ENCODE measurements around the gene C5orf15. TPM values are rescaled to one million over a fixed set of nuclear protein-coding genes. Genes with fewer than 3 reads are reported as not detected.

The C5orf15 gene
- total RNA-seq, 1 donor from 2014 or later = 70.2 TPM

DNA sequence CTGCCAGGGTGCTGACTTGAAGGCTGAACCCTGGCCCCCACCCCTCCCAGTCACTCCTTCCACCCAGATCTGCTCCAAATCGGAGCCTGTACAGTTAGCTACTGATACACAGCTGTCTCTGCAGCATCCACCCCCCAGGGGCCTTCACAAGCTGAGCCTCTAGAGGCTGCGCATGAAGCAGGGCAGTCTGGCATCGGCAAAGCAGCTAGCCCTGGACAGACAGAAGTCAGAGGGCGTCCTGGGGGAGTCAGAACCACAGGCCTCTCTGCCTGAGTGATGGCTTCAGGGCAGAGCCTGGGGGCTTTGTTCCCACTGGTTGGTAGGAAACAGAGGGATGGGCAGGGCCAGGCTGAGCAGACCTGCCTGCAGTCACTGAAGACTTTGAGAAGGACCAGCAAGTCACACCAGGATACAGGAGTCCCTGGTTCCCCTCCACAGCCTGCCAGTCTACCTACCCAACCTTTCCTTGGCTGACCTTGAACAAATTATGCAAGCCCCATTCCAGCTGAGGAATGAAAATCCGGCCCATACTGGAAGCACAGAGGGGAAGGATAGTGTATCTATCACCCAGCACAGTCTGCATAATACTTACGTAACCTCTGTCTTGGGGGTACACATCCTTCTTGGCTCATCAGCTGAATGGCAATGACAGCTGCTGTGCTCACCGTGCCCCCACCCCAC lies 27.6 kb upstream of the C5orf15 start:
- no peak for DNase-seq (ENCODE audit: low read depth)
- peaks cover 2% of the 10 kb centered on the region for H3K36me3 ChIP-seq (ENCODE audit: control insufficient read depth, insufficient read depth, low read length)
- H3K27me3 ChIP-seq (ENCODE audit: control insufficient read depth, insufficient read depth, low read length) = no peaks in the 10 kb centered on the region
- no peak overlapping the region for H3K4me3 ChIP-seq (ENCODE audit: low read depth, low read length)
- TF ChIP-seq CTCF (IDR thresholded peaks at IDR 0.05; ENCODE audit: insufficient read depth, low read length, poor library complexity, severe bottlenecking) = no peak

- Histone ChIP-seq H3K27me3 (ENCODE audit: control insufficient read depth, insufficient read depth, low read length) (no peaks in the 10 kb centered on the region), H3K4me3 (ENCODE audit: low read depth, low read length) (no peak overlapping the region), H3K36me3 (ENCODE audit: control insufficient read depth, insufficient read depth, low read length) (peaks cover 2% of the 10 kb centered on the region)
- DNase-seq (ENCODE audit: low read depth) = no peak
- no peak for TF ChIP-seq CTCF (IDR thresholded peaks at IDR 0.05; ENCODE audit: insufficient read depth, low read length, poor library complexity, severe bottlenecking)
These were observed 26.9 kb upstream of the C5orf15 start for GRCh38 chr5:133995341-133995740.

DNA sequence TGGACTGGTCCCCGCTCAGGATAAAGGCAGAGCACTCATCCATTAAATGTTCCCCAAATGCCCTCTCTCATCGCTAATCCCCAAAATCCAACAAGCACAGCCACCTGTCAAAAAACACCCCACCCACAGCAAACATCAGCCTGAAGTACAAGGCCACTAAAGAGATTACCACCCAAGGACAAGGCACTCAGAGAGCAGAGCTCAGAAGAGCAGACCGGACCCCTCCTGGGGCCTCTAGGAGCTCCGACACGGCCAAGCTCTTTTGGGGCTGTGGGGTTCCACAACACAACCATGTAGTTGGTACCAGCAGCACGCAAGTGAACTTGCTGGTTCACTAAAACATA lies 26.5 kb upstream of the C5orf15 start:
- Histone ChIP-seq H3K36me3 (ENCODE audit: control insufficient read depth, insufficient read depth, low read length) (peaks cover 3% of the 10 kb centered on the region), H3K4me3 (ENCODE audit: low read depth, low read length) (no peak overlapping the region), H3K27me3 (ENCODE audit: control insufficient read depth, insufficient read depth, low read length) (no peaks in the 10 kb centered on the region)
- no peak for DNase-seq (ENCODE audit: low read depth)
- TF ChIP-seq CTCF (IDR thresholded peaks at IDR 0.05; ENCODE audit: insufficient read depth, low read length, poor library complexity, severe bottlenecking) = no peak

- no peaks in the 10 kb centered on the region for H3K27me3 ChIP-seq (ENCODE audit: control insufficient read depth, insufficient read depth, low read length)
- H3K36me3 ChIP-seq (ENCODE audit: control insufficient read depth, insufficient read depth, low read length) = peaks cover 3% of the 10 kb centered on the region
- TF ChIP-seq CTCF (IDR thresholded peaks at IDR 0.05; ENCODE audit: insufficient read depth, low read length, poor library complexity, severe bottlenecking) = no peak
- no peak for DNase-seq (ENCODE audit: low read depth)
- no peak overlapping the region for H3K4me3 ChIP-seq (ENCODE audit: low read depth, low read length)
These were observed 26.0 kb upstream of the C5orf15 start for GRCh38 chr5:133994297-133994989.

- no peak for DNase-seq (ENCODE audit: low read depth)
- Histone ChIP-seq H3K4me3 (ENCODE audit: low read depth, low read length) (no peak overlapping the region), H3K27me3 (ENCODE audit: control insufficient read depth, insufficient read depth, low read length) (no peaks in the 10 kb centered on the region), H3K36me3 (ENCODE audit: control insufficient read depth, insufficient read depth, low read length) (peaks cover 3% of the 10 kb centered on the region)
- no peak for TF ChIP-seq CTCF (IDR thresholded peaks at IDR 0.05; ENCODE audit: insufficient read depth, low read length, poor library complexity, severe bottlenecking)
These were observed 24.9 kb upstream of the C5orf15 start for GRCh38 chr5:133993185-133993936.

Data from kidney epithelial cell (primary cell).